H1 (cell line): Measurements from ENCODE around the gene VPS25. TPM values are rescaled to one million over a fixed set of nuclear protein-coding genes. Genes with fewer than 3 reads are reported as not detected.
A peak's percentile ranks its signal among the peaks of the same experiment; 100 is the strongest.

Experiments used
- ASH2L ChIP-seq: fragments of 200-600, 300-600 bp; sonication (generic); IDR thresholded peaks from one replicate; pipeline ENCODE4 v1.7.1; 2017; ENCODE audit warnings: low read length
- BCL11A ChIP-seq, 2 experiments: IDR thresholded peaks; one replicate each; pipeline ENCODE4 v1.6.1; 2011; ENCODE audit warnings: low read depth in 2 of 2, low read length in 2 of 2, mild to moderate bottlenecking in 2 of 2
- BRCA1 ChIP-seq: IDR thresholded peaks from 2 replicates; pipeline ENCODE4 v1.6.1; 2012; ENCODE audit warnings: low read depth, low read length, improper control_type of control experiment
- CEBPB ChIP-seq: IDR thresholded peaks from 2 replicates; pipeline ENCODE4 v1.6.1; 2012; ENCODE audit warnings: low read depth, low read length
- CREB1 ChIP-seq: IDR thresholded peaks from 2 replicates; pipeline ENCODE4 v1.6.1; 2012; ENCODE audit warnings: inconsistent platforms
- EZH2 ChIP-seq: fragments of 200-600 bp; sonication (generic); IDR thresholded peaks from 2 replicates; pipeline ENCODE4 v1.7.1; 2012; ENCODE audit warnings: low read depth, mild to moderate bottlenecking, moderate library complexity, low read length, inconsistent platforms; ENCODE audit not compliant: severe bottlenecking
- GTF2F1 ChIP-seq: IDR thresholded peaks from 2 replicates; pipeline ENCODE4 v1.6.1; 2012; ENCODE audit warnings: low read depth, low read length, improper control_type of control experiment, borderline replicate concordance
- HDAC2 ChIP-seq, 2 experiments: fragments of 300-600 bp in 1 of 2; sonication (generic) in 1 of 2; IDR thresholded peaks; 2 replicates each; pipeline ENCODE4 v1.6.1; 2011 to 2012; ENCODE audit warnings: low read depth in 2 of 2, low read length in 2 of 2, mild to moderate bottlenecking in 2 of 2, moderate library complexity in 2 of 2, borderline replicate concordance in 1 of 2, inconsistent platforms in 1 of 2
- JUND ChIP-seq: IDR thresholded peaks from 2 replicates; pipeline ENCODE4 v1.6.1; 2011; ENCODE audit warnings: mild to moderate bottlenecking, improper control_type of control experiment, low read length
- NANOG ChIP-seq: IDR thresholded peaks from 2 replicates; pipeline ENCODE4 v1.6.1; 2011; ENCODE audit warnings: low read length, low read depth, mild to moderate bottlenecking, inconsistent platforms; ENCODE audit not compliant: insufficient read depth, poor library complexity, severe bottlenecking
- PHF8 ChIP-seq: fragments of 200-600 bp; sonication (generic); conservative IDR thresholded peaks from 2 replicates; pipeline ENCODE4 v1.7.1; 2012; ENCODE audit warnings: low read depth, mild to moderate bottlenecking, inconsistent platforms, low read length, moderate library complexity
- POU5F1 ChIP-seq: IDR thresholded peaks from 2 replicates; pipeline ENCODE4 v1.6.1; 2011; ENCODE audit warnings: low read depth, mild to moderate bottlenecking, low read length, moderate library complexity
- SAP30 ChIP-seq: fragments of 300-600 bp; sonication (generic); IDR thresholded peaks from 2 replicates; pipeline ENCODE4 v1.7.1; 2012; ENCODE audit warnings: low read length, moderate library complexity, mild to moderate bottlenecking, inconsistent platforms; ENCODE audit not compliant: insufficient read depth, insufficient replicate concordance
- SIRT6 ChIP-seq: IDR thresholded peaks from one replicate; pipeline ENCODE4 v1.7.1; 2012; ENCODE audit warnings: low read length, inconsistent platforms
- SP4 ChIP-seq: IDR thresholded peaks from 2 replicates; pipeline ENCODE4 v1.6.1; 2012; ENCODE audit warnings: low read length, inconsistent platforms
- SRF ChIP-seq: IDR thresholded peaks from 2 replicates; pipeline ENCODE4 v1.6.1; 2011; ENCODE audit warnings: mild to moderate bottlenecking, low read depth, low read length, moderate library complexity
- TEAD4 ChIP-seq: IDR thresholded peaks from 2 replicates; pipeline ENCODE4 v1.6.1; 2012; ENCODE audit warnings: low read depth, low read length, inconsistent platforms, mixed read lengths
- YY1 ChIP-seq: IDR thresholded peaks from 2 replicates; pipeline ENCODE4 v1.6.1; 2011; ENCODE audit warnings: low read depth, mild to moderate bottlenecking, low read length
- polyA plus RNA-seq, 7 experiments: library from polyadenylated mRNA; depleted of rRNA in 3 of 7; stranded (reverse) in 5 of 7; unstranded in 2 of 7; fragments of >200 nt in 5 of 7; fragments of 200-250 nt in 2 of 7; gene quantifications; 1 replicate in 5 of 7; 2 replicates in 1 of 7; 4 replicates in 1 of 7; pipeline versions ENCODE4 v1.2.1 to v1.2.3, GENCODE V29; 2011 to 2013; ENCODE audit warnings: missing spikeins in 2 of 7, mixed read lengths in 2 of 7
- total RNA-seq: library from RNA; stranded (reverse); fragmentation: NEBNext Ultra II Directional; extraction: Animal tissue kit (Norgen Biotek cat#: 25700); gene quantifications from 2 replicates; pipeline ENCODE4 v1.2.1, GENCODE V29; 2021
- TF ChIP-seq, protein P1 (sequence below): IDR thresholded peaks from 2 replicates; pipeline ENCODE4 v1.6.1; 2012; ENCODE audit warnings: inconsistent platforms
- TF ChIP-seq, protein P2 (sequence below): IDR thresholded peaks from 2 replicates; pipeline ENCODE4 v1.6.1; 2011; ENCODE audit warnings: low read length, improper control_type of control experiment

Gene VPS25
- total and polyA plus RNA-seq, 2 of the 8 experiments (the other 6 are each of a cell fraction or from before 2014, with no cell fraction given): 88.2 to 188 TPM

DNA sequence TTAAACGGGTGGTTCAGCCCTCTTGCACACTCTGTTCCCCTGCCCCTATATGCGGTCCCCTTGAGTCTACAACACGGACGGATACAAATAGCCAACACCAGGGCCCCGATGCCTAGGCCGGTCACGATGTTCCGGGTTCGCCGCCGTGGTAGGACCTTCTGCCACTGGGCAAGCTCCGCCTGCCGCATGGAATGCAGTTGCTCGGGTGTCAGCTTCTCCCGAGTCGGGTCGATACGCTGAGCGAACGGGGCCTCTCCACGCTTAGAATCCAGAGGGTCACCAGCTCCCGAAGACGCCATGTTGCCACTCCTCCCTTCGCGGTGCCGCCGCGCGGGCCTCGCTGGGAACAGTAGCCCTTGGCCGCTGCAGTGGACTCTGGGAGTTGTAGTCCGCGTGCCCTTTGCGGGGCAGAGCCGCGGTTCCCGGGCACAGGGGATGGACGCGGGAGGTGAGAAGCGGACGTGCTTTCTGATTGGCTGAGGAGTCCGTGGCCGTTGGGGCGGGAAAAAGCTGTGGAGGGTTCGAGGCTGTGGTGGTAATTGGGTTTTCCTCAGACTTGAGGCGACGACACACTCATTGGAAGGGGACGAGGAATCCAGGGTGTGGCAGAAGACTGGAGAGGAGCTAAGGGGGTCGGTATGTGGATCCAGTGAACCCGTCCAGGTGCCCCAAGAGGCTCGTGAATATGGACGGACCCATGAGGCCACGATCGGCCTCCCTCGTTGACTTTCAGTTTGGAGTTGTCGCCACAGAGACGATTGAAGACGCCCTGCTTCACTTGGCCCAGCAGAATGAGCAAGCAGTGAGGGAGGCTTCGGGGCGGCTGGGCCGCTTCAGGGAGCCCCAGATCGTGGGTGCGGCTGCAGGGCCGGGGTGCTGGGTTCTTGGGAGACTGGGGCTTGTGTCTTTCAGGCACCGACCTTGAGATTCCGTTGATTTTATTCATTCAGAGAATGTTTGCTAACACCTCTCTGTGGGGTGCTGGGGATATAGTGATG lies 25.4 kb downstream of the VPS25 start, which contains the start of the genes CNTD1 and COA3 (continued):
- TF ChIP-seq PHF8 (peak; percentile 72), BRCA1 (no peak), ASH2L (peak; percentile 81), CEBPB (no peak), SRF (no peak), SIRT6 (no peak), NANOG (no peak), CREB1 (peak; percentile 66), GTF2F1 (0 out of 2 replicates have a peak, but pooled peaks have one; percentile 47), EZH2 (no peak), SP4 (no peak), POU5F1 (no peak), SAP30 (peak; percentile 60), JUND (no peak), BCL11A (IDR thresholded peaks at IDR 0.05; ENCODE audit: low read depth in 2 of 2, low read length in 2 of 2) (no peak), TEAD4 (peak; percentile 22; the same call in 1 of the 2 replicates), YY1 (peak; percentile 96), HDAC2 (IDR thresholded peaks at IDR 0.05; ENCODE audit: borderline replicate concordance in 1 of 2, low read depth in 2 of 2, low read length in 2 of 2) (peak; percentile 33 to 88; a peak in 3 of 4 replicates)
- TF ChIP-seq, protein P1, sequence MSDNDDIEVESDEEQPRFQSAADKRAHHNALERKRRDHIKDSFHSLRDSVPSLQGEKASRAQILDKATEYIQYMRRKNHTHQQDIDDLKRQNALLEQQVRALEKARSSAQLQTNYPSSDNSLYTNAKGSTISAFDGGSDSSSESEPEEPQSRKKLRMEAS: peak; percentile 99
- TF ChIP-seq, protein P2, sequence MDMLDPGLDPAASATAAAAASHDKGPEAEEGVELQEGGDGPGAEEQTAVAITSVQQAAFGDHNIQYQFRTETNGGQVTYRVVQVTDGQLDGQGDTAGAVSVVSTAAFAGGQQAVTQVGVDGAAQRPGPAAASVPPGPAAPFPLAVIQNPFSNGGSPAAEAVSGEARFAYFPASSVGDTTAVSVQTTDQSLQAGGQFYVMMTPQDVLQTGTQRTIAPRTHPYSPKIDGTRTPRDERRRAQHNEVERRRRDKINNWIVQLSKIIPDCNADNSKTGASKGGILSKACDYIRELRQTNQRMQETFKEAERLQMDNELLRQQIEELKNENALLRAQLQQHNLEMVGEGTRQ: no peak
